ENCODE data around the gene ALK. TPM values are rescaled to one million over a fixed set of nuclear protein-coding genes. Genes with fewer than 3 reads are reported as not detected.

Gene ALK
- total and polyA plus RNA-seq, 10 of the 15 experiments (the other 5 are each of a cell fraction or from before 2014, with no cell fraction given): 0.11 TPM; not detected in 9

- no peaks in the 10 kb centered on the region for H3K36me3 ChIP-seq (ENCODE audit: control insufficient read depth in 2 of 2, insufficient read depth in 2 of 2, low read length in 1 of 2)
- 50% methylated on average over 3 of the region's 3 CpGs for WGBS (ENCODE audit: insufficient coverage, insufficient replicate concordance, low lambda C conversion rate, missing lambda C conversion rate)
- no peak for ATAC-seq
- H3K27ac ChIP-seq (ENCODE audit: control insufficient read depth, insufficient read depth): no peak overlapping the region
- intact Hi-C loops (cut with micrococcal nuclease; ENCODE audit: unreplicated experiment): no loop called here
- ChIA-PET RAD21 (ENCODE audit: unreplicated experiment) (no interaction called here), SMC1A (ENCODE audit: uncharacterized antibody, unreplicated experiment) (no interaction called here), CTCF (no interaction called here), POLR2A (no interaction called here)
- H3K4me3 ChIP-seq: no peak overlapping the region
- H4K20me1 ChIP-seq (ENCODE audit: control insufficient read depth, insufficient read depth): peaks cover 3% of the 10 kb centered on the region; the same call in 1 of the 2 replicates
- no peak overlapping the region for H3K9ac ChIP-seq (ENCODE audit: control insufficient read depth, insufficient read depth, low read length)
- H3K4me1 ChIP-seq (ENCODE audit: control insufficient read depth, insufficient read depth, low read length): no peaks in the 10 kb centered on the region
- no peaks in the 10 kb centered on the region for H3K79me2 ChIP-seq (ENCODE audit: control insufficient read depth, insufficient read depth, low read length)
- H3K9me3 ChIP-seq (replicated peaks; ENCODE audit: control insufficient read depth, insufficient read depth, low read length): no peaks in the 10 kb centered on the region
- BruUV-seq (replicated peaks): no TSS peak
- H3K4me2 ChIP-seq (ENCODE audit: control insufficient read depth, insufficient read depth): no peak overlapping the region
- in situ Hi-C loops (cut with MboI): no loop called here
- no peak overlapping the region for H2AFZ ChIP-seq (ENCODE audit: control insufficient read depth, low read depth, low read length)
- no peaks in the 10 kb centered on the region for H3K27me3 ChIP-seq (replicated peaks in 1 of 2; ENCODE audit: control insufficient read depth in 2 of 2, insufficient read depth in 2 of 2, low read length in 1 of 2)
- FAIRE-seq: no peak
- no peak for DNase-seq (ENCODE audit: low read depth, low spot score)
- no peak for TF ChIP-seq TCF3 (IDR thresholded peaks at IDR 0.05; ENCODE audit: borderline replicate concordance, insufficient read depth, low read depth, low read length)
- no peak for TF ChIP-seq YY1 (IDR thresholded peaks at IDR 0.05; ENCODE audit: low read depth, low read length)
- no peak for TF ChIP-seq ZNF592 (IDR thresholded peaks at IDR 0.05)
- no peak for TF ChIP-seq NBN (IDR thresholded peaks at IDR 0.05)
- no peak for TF ChIP-seq PAX5 (IDR thresholded peaks at IDR 0.05; ENCODE audit: borderline replicate concordance, low read depth, low read length)
- no peak for TF ChIP-seq HCFC1 (IDR thresholded peaks at IDR 0.05; ENCODE audit: low read length)
- no peak for TF ChIP-seq WRNIP1 (IDR thresholded peaks at IDR 0.05; ENCODE audit: borderline replicate concordance, low read depth, low read length)
- TF ChIP-seq TAF1 (IDR thresholded peaks at IDR 0.05; ENCODE audit: borderline replicate concordance, low read depth, low read length): no peak
- no peak for TF ChIP-seq BMI1 (IDR thresholded peaks at IDR 0.05; ENCODE audit: borderline replicate concordance)
- TF ChIP-seq KAT2A (conservative IDR thresholded peaks at IDR 0.05; ENCODE audit: control insufficient read depth, low read depth, low read length): no peak
- no peak for TF ChIP-seq IRF4 (IDR thresholded peaks at IDR 0.05; ENCODE audit: low read depth, low read length)
- TF ChIP-seq REST (IDR thresholded peaks at IDR 0.05; ENCODE audit: low read depth, low read length): no peak
- TF ChIP-seq ZNF687 (IDR thresholded peaks at IDR 0.05): no peak
- no peak for TF ChIP-seq ZNF207 (IDR thresholded peaks at IDR 0.05; ENCODE audit: borderline replicate concordance)
- no peak for TF ChIP-seq CBX5 (IDR thresholded peaks at IDR 0.05; ENCODE audit: low read depth)
Observed at GRCh38 chr2:29497375-29497774, 424.0 kb downstream of the ALK start.

Data from GM12878 (cell line).